H1 (cell line): Measurements from ENCODE around the gene GEMIN2. TPM values are rescaled to one million over a fixed set of nuclear protein-coding genes. Genes with fewer than 3 reads are reported as not detected.
"Not testable (repeated sequence)": the region's sequence is repeated elsewhere in the genome, so short reads cannot be mapped to it uniquely, and the experiment has no call there.

Source experiments
- CTCF ChIA-PET: fragments of 300-600 bp; sonication (Branson Sonifier 250); formaldehyde crosslinking; loops from one replicate; lab custom pipeline; 2021; ENCODE audit not compliant: partially characterized antibody; lab: Charles Lee
- POLR2A ChIA-PET: fragments of 300-600 bp; sonication (Branson Sonifier 250); formaldehyde crosslinking; loops from one replicate; lab custom pipeline; 2021; ENCODE audit warnings: inconsistent platforms; ENCODE audit not compliant: partially characterized antibody; lab: Charles Lee
- DNase-seq, 2 experiments: peaks; one replicate each; pipeline versions ENCODE4 v3.0.0 to v3.0.0-alpha.2; 2010 to 2022; ENCODE audit warnings: low spot score in 2 of 2, low read depth in 1 of 2, mixed read lengths in 1 of 2
- FAIRE-seq: peaks from 2 replicates; lab custom pipeline; 2011; peaks lifted over from hg19 to GRCh38; lab: Jason Lieb, UNC
- H2AFZ ChIP-seq: 2 replicates; pipeline ENCODE4 v1.8.1; 2012; ENCODE audit warnings: low read length, inconsistent platforms
- H2AK5ac ChIP-seq: 2 replicates; pipeline ENCODE4 v1.6.1; 2013; ENCODE audit warnings: low read depth, low read length
- H2BK120ac ChIP-seq: replicated peaks from 2 replicates; pipeline ENCODE3; 2013; ENCODE audit warnings: low read depth, low read length, inconsistent platforms
- H2BK12ac ChIP-seq: 2 replicates; pipeline ENCODE4 v1.6.1; 2013; ENCODE audit warnings: low read depth, low read length
- H2BK15ac ChIP-seq: 2 replicates; pipeline ENCODE4 v1.6.1; 2013; ENCODE audit warnings: low read length
- H2BK20ac ChIP-seq: 2 replicates; pipeline ENCODE4 v1.6.1; 2013; ENCODE audit warnings: low read length
- H2BK5ac ChIP-seq: 2 replicates; pipeline ENCODE4 v1.6.1; 2013; ENCODE audit warnings: low read depth, low read length
- H3K14ac ChIP-seq: 2 replicates; pipeline ENCODE4 v1.6.1; 2013; ENCODE audit warnings: inconsistent platforms; ENCODE audit not compliant: insufficient read length
- H3K18ac ChIP-seq: 2 replicates; pipeline ENCODE4 v1.6.1; 2013; ENCODE audit warnings: low read length; ENCODE audit errors: extremely low read depth
- H3K23ac ChIP-seq: 2 replicates; pipeline ENCODE4 v1.6.1; 2013; ENCODE audit warnings: inconsistent platforms; ENCODE audit not compliant: insufficient read length
- H3K23me2 ChIP-seq: 2 replicates; pipeline ENCODE4 v1.6.1; 2013; ENCODE audit warnings: low read depth, low read length
- H3K27ac ChIP-seq: 2 replicates; pipeline ENCODE4 v1.6.1; 2011; ENCODE audit warnings: low read depth, low read length, inconsistent platforms
- H3K27me3 ChIP-seq, 4 experiments: replicated peaks in 1 of 4; 1 replicate in 1 of 4; 2 replicates in 3 of 4; pipeline versions ENCODE4 v1.6.1 to v1.8.1; 2011 to 2013; ENCODE audit warnings: low read length in 3 of 4, mild to moderate bottlenecking in 3 of 4, inconsistent platforms in 2 of 4, mixed read lengths in 2 of 4, moderate library complexity in 1 of 4; ENCODE audit not compliant: control insufficient read depth in 3 of 4, insufficient read depth in 3 of 4; ENCODE audit errors: extremely low read depth in 1 of 4
- H3K36me3 ChIP-seq, 4 experiments: 2 replicates each; pipeline versions ENCODE4 v1.6.1 to v1.8.1; 2011 to 2013; ENCODE audit warnings: mild to moderate bottlenecking in 4 of 4, low read length in 3 of 4, moderate library complexity in 2 of 4, control low read depth in 1 of 4, inconsistent platforms in 1 of 4; ENCODE audit not compliant: insufficient read depth in 4 of 4, control insufficient read depth in 2 of 4
- H3K4ac ChIP-seq: replicated peaks from 2 replicates; pipeline ENCODE3; 2013; ENCODE audit warnings: low read length, low read depth, mixed read lengths, inconsistent platforms; ENCODE audit not compliant: insufficient read length
- H3K4me1 ChIP-seq, 4 experiments: replicated peaks in 1 of 4; 1 replicate in 1 of 4; 2 replicates in 3 of 4; pipeline versions ENCODE4 v1.6.1 to v1.8.1; 2011 to 2013; ENCODE audit warnings: low read length in 3 of 4, inconsistent platforms in 2 of 4, mixed read lengths in 1 of 4; ENCODE audit not compliant: insufficient read depth in 4 of 4, control insufficient read depth in 3 of 4
- H3K4me2 ChIP-seq, 2 experiments: 2 replicates each; pipeline versions ENCODE4 v1.6.1 to v1.8.1; 2011 to 2013; ENCODE audit warnings: low read depth in 2 of 2, low read length in 2 of 2, control low read depth in 1 of 2, inconsistent platforms in 1 of 2, mild to moderate bottlenecking in 1 of 2; ENCODE audit not compliant: insufficient read depth in 1 of 2
- H3K4me3 ChIP-seq, 4 experiments: fragments of 200-600, 300-600 bp in 1 of 4; sonication (generic), shearing (Covaris generic), sonication (Bioruptor Twin) in 1 of 4; 2 replicates each; pipeline versions ENCODE4 v1.5.1 to v1.8.1; 2011 to 2016; ENCODE audit warnings: low read length in 4 of 4, low read depth in 3 of 4, control low read depth in 2 of 4, inconsistent platforms in 2 of 4, mild to moderate bottlenecking in 2 of 4, mixed read lengths in 1 of 4, moderate library complexity in 1 of 4; ENCODE audit not compliant: insufficient read depth in 2 of 4; ENCODE audit errors: extremely low read depth in 1 of 4
- H3K56ac ChIP-seq: replicated peaks from 2 replicates; pipeline ENCODE3; 2013; ENCODE audit warnings: low read depth, mild to moderate bottlenecking, mixed read lengths, low read length, inconsistent platforms; ENCODE audit not compliant: insufficient read length
- H3K79me1 ChIP-seq: 2 replicates; pipeline ENCODE4 v1.6.1; 2013; ENCODE audit warnings: low read depth, low read length, control low read depth
- H3K79me2 ChIP-seq, 2 experiments: 2 replicates each; pipeline versions ENCODE4 v1.6.1 to v1.8.1; 2012 to 2013; ENCODE audit warnings: low read length in 2 of 2, mild to moderate bottlenecking in 2 of 2, inconsistent platforms in 1 of 2; ENCODE audit not compliant: insufficient read depth in 2 of 2, control insufficient read depth in 1 of 2
- H3K9ac ChIP-seq, 4 experiments: replicated peaks in 1 of 4; 1 replicate in 1 of 4; 2 replicates in 3 of 4; pipeline versions ENCODE4 v1.6.1 to v1.8.1; 2011 to 2013; ENCODE audit warnings: low read depth in 3 of 4, low read length in 3 of 4, control low read depth in 2 of 4, mild to moderate bottlenecking in 2 of 4, moderate library complexity in 2 of 4, inconsistent platforms in 1 of 4; ENCODE audit errors: extremely low read depth in 1 of 4
- H3K9me3 ChIP-seq, 2 experiments: 2 replicates each; pipeline versions ENCODE4 v1.6.1 to v1.8.1; 2012 to 2013; ENCODE audit warnings: mild to moderate bottlenecking in 2 of 2, moderate library complexity in 2 of 2, control low read depth in 1 of 2, inconsistent platforms in 1 of 2, low read depth in 1 of 2, low read length in 1 of 2, mixed read lengths in 1 of 2; ENCODE audit not compliant: insufficient read depth in 2 of 2
- H4K20me1 ChIP-seq, 2 experiments: replicated peaks in 1 of 2; 2 replicates each; pipeline versions ENCODE3 to v1.8.1; 2011 to 2013; ENCODE audit warnings: inconsistent platforms in 2 of 2, low read length in 2 of 2, mild to moderate bottlenecking in 1 of 2; ENCODE audit not compliant: insufficient read depth in 2 of 2, control insufficient read depth in 1 of 2
- H4K5ac ChIP-seq: 2 replicates; pipeline ENCODE4 v1.6.1; 2013; ENCODE audit warnings: low read length, low read depth, mixed read lengths, inconsistent platforms; ENCODE audit not compliant: insufficient read length
- H4K8ac ChIP-seq: 2 replicates; pipeline ENCODE4 v1.8.0; 2013; ENCODE audit warnings: mild to moderate bottlenecking, moderate library complexity, low read length, inconsistent platforms; ENCODE audit not compliant: insufficient read depth; ENCODE audit errors: extremely low read depth
- H4K91ac ChIP-seq: replicated peaks from 2 replicates; pipeline ENCODE3; 2013; ENCODE audit warnings: low read length, mixed read lengths, inconsistent platforms; ENCODE audit not compliant: insufficient read length
- RBBP5 ChIP-seq: IDR thresholded peaks from 2 replicates; pipeline ENCODE4 v1.7.1; 2012; ENCODE audit warnings: low read depth, mild to moderate bottlenecking, inconsistent platforms, low read length, moderate library complexity, borderline replicate concordance
- SP2 ChIP-seq: IDR thresholded peaks from 2 replicates; pipeline ENCODE4 v1.6.1; 2012; ENCODE audit warnings: mild to moderate bottlenecking, low read length, inconsistent platforms
- WGBS, 2 experiments: shearing (Covaris generic) in 1 of 2; methylation state at CpG; one replicate each; pipeline versions ENCODE4 v1.1.6 to v1.1.7; 2013 to 2015; ENCODE audit warnings: low lambda C conversion rate in 2 of 2, mixed read lengths in 2 of 2, inconsistent platforms in 1 of 2, low coverage in 1 of 2, missing lambda C conversion rate in 1 of 2; ENCODE audit not compliant: insufficient replicate concordance in 2 of 2, insufficient coverage in 1 of 2, insufficient read length in 1 of 2; ENCODE audit errors: extremely low coverage in 1 of 2, missing lambda C conversion rate in 1 of 2; 5-methylcytosine and 5-hydroxymethylcytosine counted together
- polyA plus RNA-seq, 7 experiments: library from polyadenylated mRNA; depleted of rRNA in 3 of 7; stranded (reverse) in 5 of 7; unstranded in 2 of 7; fragments of >200 nt in 5 of 7; fragments of 200-250 nt in 2 of 7; gene quantifications; 1 replicate in 5 of 7; 2 replicates in 1 of 7; 4 replicates in 1 of 7; pipeline versions ENCODE4 v1.2.1 to v1.2.3, GENCODE V29; 2011 to 2013; ENCODE audit warnings: missing spikeins in 2 of 7, mixed read lengths in 2 of 7
- total RNA-seq: library from RNA; stranded (reverse); fragmentation: NEBNext Ultra II Directional; extraction: Animal tissue kit (Norgen Biotek cat#: 25700); gene quantifications from 2 replicates; pipeline ENCODE4 v1.2.1, GENCODE V29; 2021

GEMIN2 gene
- total and polyA plus RNA-seq, 2 of the 8 experiments (the other 6 are each of a cell fraction or from before 2014, with no cell fraction given), result 29.1 to 30.8 TPM

GRCh38 chr14:39114073-39114838 lies at the start of gene GEMIN2 (continued):
- TF ChIP-seq RBBP5, result no peak
- TF ChIP-seq SP2, result no peak

DNA sequence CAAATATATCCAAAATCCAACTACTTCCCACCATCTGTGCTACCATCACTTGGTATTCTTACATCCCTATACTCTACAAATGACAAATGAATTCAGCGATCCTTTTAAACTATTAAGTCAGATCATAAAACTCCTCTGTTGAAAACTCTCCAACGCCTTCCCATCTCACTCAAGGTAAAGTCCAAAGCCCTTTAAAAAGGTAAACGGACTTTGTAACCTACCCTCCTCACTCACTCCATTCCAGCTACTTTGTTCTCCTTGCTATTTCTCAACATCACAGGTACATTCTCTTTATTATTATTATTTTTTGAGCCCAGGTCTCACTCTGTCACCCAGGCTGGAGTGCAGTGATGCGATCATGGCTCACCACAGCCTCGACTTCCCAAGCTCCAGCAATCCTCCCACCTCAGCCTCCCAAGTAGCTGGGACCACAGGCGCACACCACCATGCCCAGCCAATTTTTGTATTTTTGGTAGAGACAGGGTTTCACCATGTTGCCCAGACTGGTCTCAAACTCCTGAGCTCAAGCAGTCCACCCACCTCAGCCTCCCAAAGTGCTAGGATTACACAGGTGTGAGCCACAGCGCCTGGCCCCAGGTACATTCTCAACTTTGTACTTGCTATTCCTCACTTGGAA lies 44.8 kb upstream of the GEMIN2 start:
- H2BK120ac ChIP-seq, H3K9me3 ChIP-seq, H2AK5ac ChIP-seq, CTCF ChIA-PET, H3K27me3 ChIP-seq, H4K20me1 ChIP-seq, H3K23ac ChIP-seq, H4K91ac ChIP-seq, H3K14ac ChIP-seq, DNase-seq, H2BK12ac ChIP-seq, H3K79me2 ChIP-seq, H2BK15ac ChIP-seq, H2BK20ac ChIP-seq, H3K9ac ChIP-seq, H4K5ac ChIP-seq, H3K4me3 ChIP-seq, FAIRE-seq, H3K18ac ChIP-seq, H4K8ac ChIP-seq, H2BK5ac ChIP-seq, H3K27ac ChIP-seq, H3K23me2 ChIP-seq, H3K79me1 ChIP-seq, H3K56ac ChIP-seq, H3K4me2 ChIP-seq, H2AFZ ChIP-seq, H3K4me1 ChIP-seq, H3K4ac ChIP-seq: not testable (repeated sequence)
- 93% methylated on average over 7 of the region's 7 CpGs; no CpG with 5 or more reads in 1 of the 2 experiments for WGBS, 2 experiments
- POLR2A ChIA-PET, result interaction anchor here (1.9 kb wide), 1 partner anchor 12 kb away, joined by 6 read pairs; no protein-coding TSS in a partner anchor
- H3K36me3 ChIP-seq, result peaks cover 6 to 50% (median 14%) of the 10 kb centered on the region in 4 experiments; a peak in 7 of 8 replicates
